ENCODE measurements around the gene PRUNE2.

Gene PRUNE2

DNA sequence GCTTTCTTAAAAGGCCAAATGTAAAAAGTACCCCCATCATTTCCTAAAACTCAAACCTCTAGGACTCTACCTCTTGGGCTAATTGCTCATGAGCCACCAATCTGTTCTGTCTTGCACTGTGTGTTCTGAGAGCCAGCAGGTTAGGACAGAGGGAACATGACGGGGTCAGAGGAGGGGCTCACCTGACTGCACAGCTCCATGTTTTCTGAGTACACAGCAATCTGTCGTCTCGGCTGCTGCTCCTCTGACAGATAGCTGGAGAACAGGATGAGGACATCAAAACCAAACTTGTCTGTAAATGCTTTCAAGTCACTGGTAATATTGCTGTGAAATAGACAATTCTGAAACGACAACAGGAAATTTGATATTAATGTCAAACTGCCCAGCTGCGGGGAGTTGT, 192.5 kb downstream of the PRUNE2 start:
- Histone ChIP-seq H3K4me1 (ENCODE audit: control insufficient read depth in 2 of 2, insufficient read depth in 2 of 2, low read length in 2 of 2) (no peaks in the 10 kb centered on the region), H3K9me3 (ENCODE audit: control insufficient read depth in 2 of 2, low read length in 2 of 2) (no peaks in the 10 kb centered on the region), H3K27me3 (ENCODE audit: control insufficient read depth in 2 of 2, insufficient read depth in 2 of 2, low read length in 2 of 2) (no peaks in the 10 kb centered on the region), H3K4me3 (ENCODE audit: low read length in 2 of 2) (no peak overlapping the region), H3K27ac (ENCODE audit: low read depth in 2 of 2, low read length in 2 of 2) (no peak overlapping the region), H3K36me3 (ENCODE audit: control insufficient read depth in 2 of 2, insufficient read depth in 2 of 2, low read length in 2 of 2) (no peaks in the 10 kb centered on the region), H3K9ac (ENCODE audit: low read depth in 1 of 2, low read length in 2 of 2) (no peak overlapping the region)

DNA sequence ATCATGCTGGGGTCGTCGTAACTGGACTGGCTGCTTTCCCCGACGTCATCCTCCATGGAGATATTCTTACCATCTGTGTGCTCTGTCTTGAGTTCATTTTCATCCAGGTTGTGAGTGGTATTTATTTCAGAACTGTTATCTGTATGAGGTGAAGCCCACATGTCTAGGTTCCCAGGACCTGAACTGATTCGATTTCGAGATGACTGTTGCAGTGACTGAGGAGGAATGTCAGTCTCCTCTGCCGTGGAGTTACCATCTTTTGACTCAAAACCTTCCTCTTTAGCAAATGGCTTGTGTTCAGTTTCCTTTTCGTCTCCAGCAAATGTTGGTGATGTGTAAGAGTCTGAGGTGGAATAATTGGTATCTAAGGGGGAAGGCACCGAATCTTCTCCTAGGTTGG, 196.9 kb downstream of the PRUNE2 start:
- Histone ChIP-seq H3K27me3 (ENCODE audit: control insufficient read depth in 2 of 2, insufficient read depth in 2 of 2, low read length in 2 of 2) (no peaks in the 10 kb centered on the region), H3K27ac (ENCODE audit: low read depth in 2 of 2, low read length in 2 of 2) (no peak overlapping the region), H3K36me3 (ENCODE audit: control insufficient read depth in 2 of 2, insufficient read depth in 2 of 2, low read length in 2 of 2) (no peaks in the 10 kb centered on the region), H3K4me3 (ENCODE audit: low read length in 2 of 2) (no peak overlapping the region), H3K9ac (ENCODE audit: low read depth in 1 of 2, low read length in 2 of 2) (no peak overlapping the region), H3K4me1 (ENCODE audit: control insufficient read depth in 2 of 2, insufficient read depth in 2 of 2, low read length in 2 of 2) (no peaks in the 10 kb centered on the region), H3K9me3 (ENCODE audit: control insufficient read depth in 2 of 2, low read length in 2 of 2) (no peaks in the 10 kb centered on the region)

DNA sequence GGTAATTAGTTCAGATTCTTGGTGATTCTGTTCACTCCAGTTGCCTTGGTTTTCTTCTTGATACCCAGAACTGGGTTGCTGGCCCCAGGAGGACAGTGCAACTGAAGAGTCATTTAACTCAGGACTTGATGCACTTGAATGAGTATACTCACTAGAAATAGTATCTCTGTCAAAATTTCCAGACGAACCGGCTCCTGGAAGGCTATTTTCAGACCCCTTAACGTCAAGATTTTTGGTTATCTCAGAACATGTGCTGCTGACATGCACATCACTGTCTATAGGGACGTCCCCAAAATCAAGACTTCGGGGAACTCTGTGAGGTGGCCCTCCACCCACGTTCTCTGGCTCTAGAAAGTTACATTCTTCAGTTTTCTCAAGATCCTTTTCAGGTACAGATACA, 198.4 kb downstream of the PRUNE2 start:
- Histone ChIP-seq H3K9me3 (ENCODE audit: control insufficient read depth in 2 of 2, low read length in 2 of 2) (no peaks in the 10 kb centered on the region), H3K27ac (ENCODE audit: low read depth in 2 of 2, low read length in 2 of 2) (no peak overlapping the region), H3K36me3 (ENCODE audit: control insufficient read depth in 2 of 2, insufficient read depth in 2 of 2, low read length in 2 of 2) (no peaks in the 10 kb centered on the region), H3K9ac (ENCODE audit: low read depth in 1 of 2, low read length in 2 of 2) (no peak overlapping the region), H3K4me3 (ENCODE audit: low read length in 2 of 2) (no peak overlapping the region), H3K4me1 (ENCODE audit: control insufficient read depth in 2 of 2, insufficient read depth in 2 of 2, low read length in 2 of 2) (no peaks in the 10 kb centered on the region), H3K27me3 (ENCODE audit: control insufficient read depth in 2 of 2, insufficient read depth in 2 of 2, low read length in 2 of 2) (no peaks in the 10 kb centered on the region)

DNA sequence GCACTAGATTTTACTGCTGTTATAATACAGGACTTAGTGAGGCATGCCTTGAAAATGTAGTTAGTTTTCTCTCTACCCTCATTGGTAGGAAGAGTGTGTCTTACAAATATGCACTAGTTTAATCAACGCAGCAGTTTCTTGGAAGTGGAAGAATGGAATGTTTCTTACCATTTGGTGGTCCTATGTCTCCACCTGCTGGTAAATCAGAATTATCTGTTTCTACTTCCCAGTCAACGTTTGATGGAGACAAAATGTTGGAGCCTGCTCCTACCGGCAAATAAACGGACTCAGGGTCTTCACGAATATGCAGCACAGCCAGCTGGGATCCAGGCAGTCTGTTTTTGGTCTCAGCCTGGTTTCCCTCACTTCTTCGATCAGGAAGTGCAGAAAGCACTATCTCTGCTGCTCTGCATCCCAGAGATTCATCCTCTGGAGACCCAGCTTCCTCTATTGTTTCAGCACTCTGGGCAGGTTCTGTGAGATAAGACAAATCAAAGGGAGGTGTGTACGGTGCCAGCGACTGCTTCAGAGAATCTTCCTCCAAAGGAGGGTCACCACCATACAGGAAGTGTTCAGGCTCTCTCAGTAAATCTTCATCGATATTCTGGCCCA, 201.2 kb downstream of the PRUNE2 start:
- Histone ChIP-seq H3K9ac (ENCODE audit: low read depth in 1 of 2, low read length in 2 of 2) (no peak overlapping the region), H3K4me3 (ENCODE audit: low read length in 2 of 2) (no peak overlapping the region), H3K27me3 (ENCODE audit: control insufficient read depth in 2 of 2, insufficient read depth in 2 of 2, low read length in 2 of 2) (no peaks in the 10 kb centered on the region), H3K4me1 (ENCODE audit: control insufficient read depth in 2 of 2, insufficient read depth in 2 of 2, low read length in 2 of 2) (no peaks in the 10 kb centered on the region), H3K36me3 (ENCODE audit: control insufficient read depth in 2 of 2, insufficient read depth in 2 of 2, low read length in 2 of 2) (no peaks in the 10 kb centered on the region), H3K27ac (ENCODE audit: low read depth in 2 of 2, low read length in 2 of 2) (no peak overlapping the region), H3K9me3 (ENCODE audit: control insufficient read depth in 2 of 2, low read length in 2 of 2) (no peaks in the 10 kb centered on the region)

DNA sequence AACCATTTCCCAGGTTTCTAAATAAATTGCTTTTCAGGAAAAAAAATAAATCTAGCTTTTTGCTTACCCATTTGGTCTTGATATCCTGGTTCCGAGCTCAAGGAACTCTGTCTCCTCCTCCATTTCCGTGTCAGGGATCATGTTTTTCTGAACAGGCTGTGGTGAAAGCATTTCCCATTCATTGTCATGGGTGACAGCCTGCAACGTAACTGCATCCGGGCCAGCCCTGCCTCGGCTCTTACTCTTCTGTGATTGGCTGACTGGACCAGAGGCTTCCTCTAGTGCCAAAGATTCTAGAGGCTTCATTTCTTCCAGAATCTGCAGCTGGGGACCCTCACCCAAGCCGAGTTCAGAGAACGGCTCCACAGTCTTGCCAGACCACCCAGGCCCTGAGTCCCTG, 202.6 kb downstream of the PRUNE2 start:
- Histone ChIP-seq H3K27ac (ENCODE audit: low read depth in 2 of 2, low read length in 2 of 2) (no peak overlapping the region), H3K9me3 (ENCODE audit: control insufficient read depth in 2 of 2, low read length in 2 of 2) (no peaks in the 10 kb centered on the region), H3K27me3 (ENCODE audit: control insufficient read depth in 2 of 2, insufficient read depth in 2 of 2, low read length in 2 of 2) (no peaks in the 10 kb centered on the region), H3K9ac (ENCODE audit: low read depth in 1 of 2, low read length in 2 of 2) (no peak overlapping the region), H3K4me1 (ENCODE audit: control insufficient read depth in 2 of 2, insufficient read depth in 2 of 2, low read length in 2 of 2) (no peaks in the 10 kb centered on the region), H3K36me3 (ENCODE audit: control insufficient read depth in 2 of 2, insufficient read depth in 2 of 2, low read length in 2 of 2) (no peaks in the 10 kb centered on the region), H3K4me3 (ENCODE audit: low read length in 2 of 2) (no peak overlapping the region)

DNA sequence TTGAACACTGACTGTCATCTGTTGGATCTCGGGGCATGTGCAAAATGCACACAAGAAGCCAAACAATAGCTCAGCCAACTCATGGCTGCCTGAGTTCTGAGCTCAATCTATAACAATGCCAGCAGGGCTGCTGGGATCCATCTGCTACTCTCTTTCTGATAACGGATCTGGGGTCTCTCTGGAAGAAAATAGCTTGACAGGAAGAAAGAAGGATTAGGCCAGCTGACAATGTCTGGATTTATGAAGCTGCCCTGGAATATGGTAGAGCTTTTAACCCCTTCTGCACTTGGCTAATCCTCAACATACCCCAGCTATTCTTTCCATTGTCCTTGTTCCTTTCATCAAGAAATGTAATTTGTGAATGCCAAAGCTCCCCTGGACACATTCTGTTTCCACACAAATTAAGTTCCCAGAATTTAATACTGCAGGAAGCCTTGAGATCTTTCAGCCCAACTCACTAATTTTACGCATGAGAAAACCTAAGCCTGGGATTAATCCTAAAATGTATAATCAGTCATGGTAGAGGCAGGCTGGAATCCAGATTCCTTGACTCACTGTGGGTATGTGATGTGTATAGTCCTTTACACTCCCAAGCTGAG, 204.4 kb downstream of the PRUNE2 start:
- Histone ChIP-seq H3K4me3 (ENCODE audit: low read length in 2 of 2) (no peak overlapping the region), H3K9ac (ENCODE audit: low read depth in 1 of 2, low read length in 2 of 2) (no peak overlapping the region), H3K36me3 (ENCODE audit: control insufficient read depth in 2 of 2, insufficient read depth in 2 of 2, low read length in 2 of 2) (no peaks in the 10 kb centered on the region), H3K9me3 (ENCODE audit: control insufficient read depth in 2 of 2, low read length in 2 of 2) (no peaks in the 10 kb centered on the region), H3K4me1 (ENCODE audit: control insufficient read depth in 2 of 2, insufficient read depth in 2 of 2, low read length in 2 of 2) (no peaks in the 10 kb centered on the region), H3K27me3 (ENCODE audit: control insufficient read depth in 2 of 2, insufficient read depth in 2 of 2, low read length in 2 of 2) (no peaks in the 10 kb centered on the region), H3K27ac (ENCODE audit: low read depth in 2 of 2, low read length in 2 of 2) (no peak overlapping the region)

DNA sequence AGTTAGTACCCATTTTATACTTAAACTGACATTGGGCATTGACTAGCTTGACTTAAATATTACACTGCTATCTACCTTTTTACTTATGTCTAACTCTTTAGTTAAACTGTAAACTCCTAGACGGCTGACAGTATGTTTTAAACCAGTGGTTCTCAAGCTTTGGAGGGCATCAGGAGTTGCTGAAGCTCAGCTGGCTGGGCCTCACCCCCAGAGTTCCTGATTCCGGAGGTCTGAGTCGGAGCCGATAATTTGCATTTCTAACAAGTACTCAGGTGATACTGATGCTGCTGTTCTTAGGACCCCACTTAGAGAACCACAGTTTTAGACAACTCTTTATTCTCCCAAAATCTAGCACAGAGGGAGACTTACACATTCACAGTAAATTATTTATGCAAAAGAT, 205.0 kb downstream of the PRUNE2 start:
- no peaks in the 10 kb centered on the region for H3K36me3 ChIP-seq (ENCODE audit: control insufficient read depth in 2 of 2, insufficient read depth in 2 of 2, low read length in 2 of 2)
- no peak overlapping the region for H3K4me3 ChIP-seq (ENCODE audit: low read length in 2 of 2)
- no peaks in the 10 kb centered on the region for H3K9me3 ChIP-seq (ENCODE audit: control insufficient read depth in 2 of 2, low read length in 2 of 2)
- H3K9ac ChIP-seq (ENCODE audit: low read depth in 1 of 2, low read length in 2 of 2): no peak overlapping the region
- H3K27ac ChIP-seq (ENCODE audit: low read depth in 2 of 2, low read length in 2 of 2): no peak overlapping the region
- no peaks in the 10 kb centered on the region for H3K27me3 ChIP-seq (ENCODE audit: control insufficient read depth in 2 of 2, insufficient read depth in 2 of 2, low read length in 2 of 2)
- no peaks in the 10 kb centered on the region for H3K4me1 ChIP-seq (ENCODE audit: control insufficient read depth in 2 of 2, insufficient read depth in 2 of 2, low read length in 2 of 2)

DNA sequence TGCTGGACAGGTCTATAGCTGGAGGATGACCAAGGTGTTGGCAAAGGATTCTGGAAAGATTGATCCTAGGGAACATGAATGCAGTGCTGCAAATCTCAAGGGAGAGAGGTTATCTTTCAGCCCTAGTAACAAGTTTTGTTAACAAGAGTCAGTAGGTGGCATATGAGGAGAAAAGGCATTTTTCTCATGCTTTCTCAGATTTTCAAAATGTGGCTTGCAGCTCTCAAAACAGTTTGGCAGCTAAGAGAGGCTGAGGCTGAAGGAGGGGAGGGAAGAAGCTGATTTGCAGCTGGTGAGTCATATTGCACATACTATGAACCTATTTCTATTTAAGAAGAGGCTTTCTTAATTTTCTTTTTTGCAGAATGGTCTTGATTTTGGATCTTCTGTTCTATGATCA, 205.9 kb downstream of the PRUNE2 start:
- H3K4me1 ChIP-seq (ENCODE audit: control insufficient read depth in 2 of 2, insufficient read depth in 2 of 2, low read length in 2 of 2): no peaks in the 10 kb centered on the region
- H3K27ac ChIP-seq (ENCODE audit: low read depth in 2 of 2, low read length in 2 of 2): no peak overlapping the region
- H3K4me3 ChIP-seq (ENCODE audit: low read length in 2 of 2): no peak overlapping the region
- H3K27me3 ChIP-seq (ENCODE audit: control insufficient read depth in 2 of 2, insufficient read depth in 2 of 2, low read length in 2 of 2): no peaks in the 10 kb centered on the region
- no peaks in the 10 kb centered on the region for H3K9me3 ChIP-seq (ENCODE audit: control insufficient read depth in 2 of 2, low read length in 2 of 2)
- H3K36me3 ChIP-seq (ENCODE audit: control insufficient read depth in 2 of 2, insufficient read depth in 2 of 2, low read length in 2 of 2): no peaks in the 10 kb centered on the region
- no peak overlapping the region for H3K9ac ChIP-seq (ENCODE audit: low read depth in 1 of 2, low read length in 2 of 2)

DNA sequence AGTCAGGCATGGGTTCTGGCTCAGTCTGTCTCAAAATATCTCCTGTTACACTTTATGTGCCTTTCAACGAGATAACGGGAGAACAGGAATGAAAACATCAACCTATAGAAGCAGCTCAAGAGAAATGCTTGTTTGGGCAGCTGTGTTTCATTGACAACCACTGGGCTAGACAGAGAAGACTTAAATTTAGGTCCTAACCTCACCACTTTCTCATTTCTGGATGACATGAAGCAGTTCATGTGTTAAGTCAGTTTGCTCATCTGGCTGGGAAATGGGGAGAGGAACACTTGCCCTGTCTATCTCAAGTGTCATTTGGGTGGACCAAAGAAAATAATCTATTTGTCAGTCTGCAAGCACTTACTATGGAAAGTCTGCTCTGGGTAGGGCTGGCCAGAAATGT, 208.4 kb downstream of the PRUNE2 start:
- Histone ChIP-seq H3K9ac (ENCODE audit: low read depth in 1 of 2, low read length in 2 of 2) (no peak overlapping the region), H3K27ac (ENCODE audit: low read depth in 2 of 2, low read length in 2 of 2) (no peak overlapping the region), H3K4me1 (ENCODE audit: control insufficient read depth in 2 of 2, insufficient read depth in 2 of 2, low read length in 2 of 2) (no peaks in the 10 kb centered on the region), H3K27me3 (ENCODE audit: control insufficient read depth in 2 of 2, insufficient read depth in 2 of 2, low read length in 2 of 2) (no peaks in the 10 kb centered on the region), H3K36me3 (ENCODE audit: control insufficient read depth in 2 of 2, insufficient read depth in 2 of 2, low read length in 2 of 2) (no peaks in the 10 kb centered on the region), H3K9me3 (ENCODE audit: control insufficient read depth in 2 of 2, low read length in 2 of 2) (no peaks in the 10 kb centered on the region), H3K4me3 (ENCODE audit: low read length in 2 of 2) (no peak overlapping the region)

DNA sequence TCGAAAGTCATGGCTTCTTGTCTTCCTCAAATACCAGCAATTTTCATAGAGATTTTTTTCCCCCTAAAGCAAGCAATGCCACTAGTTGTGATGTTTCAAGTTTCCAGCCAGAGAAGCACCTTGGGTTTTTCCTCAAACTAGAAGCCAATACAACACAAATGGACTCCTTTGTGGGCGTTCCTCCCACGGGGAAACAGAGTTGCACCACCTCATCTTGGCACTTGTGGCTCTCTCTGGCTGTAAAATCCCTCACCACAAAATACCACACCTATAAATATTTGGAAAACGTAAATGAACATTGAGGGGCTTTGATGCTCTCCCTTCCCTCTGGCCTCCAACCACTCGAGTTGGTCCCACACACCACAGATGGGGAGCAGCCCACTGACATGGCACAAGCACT, 208.8 kb downstream of the PRUNE2 start:
- Histone ChIP-seq H3K27ac (ENCODE audit: low read depth in 2 of 2, low read length in 2 of 2) (no peak overlapping the region), H3K9ac (ENCODE audit: low read depth in 1 of 2, low read length in 2 of 2) (no peak overlapping the region), H3K4me1 (ENCODE audit: control insufficient read depth in 2 of 2, insufficient read depth in 2 of 2, low read length in 2 of 2) (peaks cover 0 to under 1% of the 10 kb centered on the region in 2 donors), H3K4me3 (ENCODE audit: low read length in 2 of 2) (no peak overlapping the region), H3K9me3 (ENCODE audit: control insufficient read depth in 2 of 2, low read length in 2 of 2) (no peaks in the 10 kb centered on the region), H3K27me3 (ENCODE audit: control insufficient read depth in 2 of 2, insufficient read depth in 2 of 2, low read length in 2 of 2) (no peaks in the 10 kb centered on the region), H3K36me3 (ENCODE audit: control insufficient read depth in 2 of 2, insufficient read depth in 2 of 2, low read length in 2 of 2) (no peaks in the 10 kb centered on the region)
